ENCODE data around the gene FRMD3. TPM values are rescaled to one million over a fixed set of nuclear protein-coding genes. Genes with fewer than 3 reads are reported as not detected.

FRMD3 gene
- total RNA-seq, 4 donors from 2014 or later = 7.9 to 13.4 (median 11.8) TPM

GRCh38 chr9:83266666-83267496, 271.3 kb downstream of the FRMD3 start:
- no peak for DNase-seq (ENCODE audit: extremely low spot score)
- no peak for TF ChIP-seq POLR2AphosphoS5 (IDR thresholded peaks at IDR 0.05)
- TF ChIP-seq EP300 (IDR thresholded peaks at IDR 0.05) = no peak
- no peak for TF ChIP-seq CTCF (IDR thresholded peaks at IDR 0.05)
- no peak for TF ChIP-seq POLR2A (IDR thresholded peaks at IDR 0.05; ENCODE audit: low read depth)
- H3K36me3 ChIP-seq = no peaks in the 10 kb centered on the region
- no peaks in the 10 kb centered on the region for H3K27me3 ChIP-seq
- no peak overlapping the region for H3K27ac ChIP-seq (replicated peaks in 1 of 4)
- no peak overlapping the region for H3K4me3 ChIP-seq
- intact Hi-C loops (cut with DNase I) = no loop called here
- H3K9me3 ChIP-seq = no peaks in the 10 kb centered on the region
- H3K4me1 ChIP-seq = peaks cover 11 to 23% (median 13%) of the 10 kb centered on the region in 4 donors
- WGBS = 43% methylated on average over 11 of the region's 11 CpGs

GRCh38 chr9:83266331-83266665, 271.9 kb downstream of the FRMD3 start:
- 45% methylated on average over 2 of the region's 2 CpGs for whole genome bisulfite sequencing

GRCh38 chr9:83264315-83264714, 273.9 kb downstream of the FRMD3 start:
- 92% methylated on average over 2 of the region's 2 CpGs for WGBS
- intact Hi-C loops (cut with DNase I) = no loop called here

More at GRCh38 chr9:83266331-83266665, 271.9 kb downstream of the FRMD3 start:
- no peak overlapping the region for H3K27ac ChIP-seq (replicated peaks in 1 of 4)
- H3K4me3 ChIP-seq = no peak overlapping the region
- no peaks in the 10 kb centered on the region for H3K9me3 ChIP-seq
- H3K27me3 ChIP-seq = no peaks in the 10 kb centered on the region
- intact Hi-C loops (cut with DNase I) = no loop called here
- H3K36me3 ChIP-seq = no peaks in the 10 kb centered on the region
- peaks cover 11 to 23% (median 13%) of the 10 kb centered on the region in 4 donors for H3K4me1 ChIP-seq
- DNase-seq (ENCODE audit: extremely low spot score) = no peak
- no peak for TF ChIP-seq CTCF (IDR thresholded peaks at IDR 0.05)
- TF ChIP-seq POLR2AphosphoS5 (IDR thresholded peaks at IDR 0.05) = no peak
- no peak for TF ChIP-seq EP300 (IDR thresholded peaks at IDR 0.05)
- no peak for TF ChIP-seq POLR2A (IDR thresholded peaks at IDR 0.05; ENCODE audit: low read depth)

GRCh38 chr9:83259558-83259957, 278.6 kb downstream of the FRMD3 start:
- no peaks in the 10 kb centered on the region for H3K9me3 ChIP-seq
- H3K4me1 ChIP-seq = no peaks in the 10 kb centered on the region
- WGBS = 100% methylated on average over 1 of the region's 1 CpG
- DNase-seq (ENCODE audit: extremely low spot score) = no peak
- intact Hi-C loops (cut with DNase I) = no loop called here
- H3K27ac ChIP-seq (replicated peaks in 1 of 4) = no peak overlapping the region
- H3K4me3 ChIP-seq = no peak overlapping the region
- TF ChIP-seq POLR2A (IDR thresholded peaks at IDR 0.05; ENCODE audit: low read depth) = no peak
- no peak for TF ChIP-seq EP300 (IDR thresholded peaks at IDR 0.05)
- TF ChIP-seq CTCF (IDR thresholded peaks at IDR 0.05) = no peak
- no peak for TF ChIP-seq POLR2AphosphoS5 (IDR thresholded peaks at IDR 0.05)
- no peaks in the 10 kb centered on the region for H3K36me3 ChIP-seq
- no peaks in the 10 kb centered on the region for H3K27me3 ChIP-seq

More at GRCh38 chr9:83264315-83264714, 273.9 kb downstream of the FRMD3 start:
- H3K9me3 ChIP-seq = no peaks in the 10 kb centered on the region
- H3K27ac ChIP-seq (replicated peaks in 1 of 4) = no peak overlapping the region
- no peak for TF ChIP-seq CTCF (IDR thresholded peaks at IDR 0.05)
- no peak for TF ChIP-seq POLR2A (IDR thresholded peaks at IDR 0.05; ENCODE audit: low read depth)
- no peak for TF ChIP-seq POLR2AphosphoS5 (IDR thresholded peaks at IDR 0.05)
- TF ChIP-seq EP300 (IDR thresholded peaks at IDR 0.05) = no peak
- peaks cover 9 to 14% (median 12%) of the 10 kb centered on the region in 4 donors for H3K4me1 ChIP-seq
- DNase-seq (ENCODE audit: extremely low spot score) = no peak
- H3K4me3 ChIP-seq = no peak overlapping the region
- H3K27me3 ChIP-seq = no peaks in the 10 kb centered on the region
- no peaks in the 10 kb centered on the region for H3K36me3 ChIP-seq
